GM21515 (cell line): Measurements from ENCODE around the gene SLC26A4.

Experiments
- ATAC-seq: cut with Tn5 transposase; IDR thresholded peaks from one replicate; pipeline ENCODE4 v1.9.1; 2021; ENCODE audit not compliant: unreplicated experiment

SLC26A4 gene

GRCh38 chr7:107659666-107660065 is 962 bp upstream of the SLC26A4 start:
- no peak for ATAC-seq

GRCh38 chr7:107661081-107661864 is 645 bp downstream of the SLC26A4 start:
- ATAC-seq: no peak

GRCh38 chr7:107661865-107662379 is 1.3 kb downstream of the SLC26A4 start:
- ATAC-seq: no peak

- ATAC-seq: no peak
Measured at GRCh38 chr7:107663196-107663595, 2.6 kb downstream of the SLC26A4 start.

GRCh38 chr7:107666790-107667189 is 6.2 kb downstream of the SLC26A4 start:
- no peak for ATAC-seq

- no peak for ATAC-seq
Measured at GRCh38 chr7:107667341-107667740, 6.7 kb downstream of the SLC26A4 start.

- no peak for ATAC-seq
Measured at GRCh38 chr7:107668296-107668695, 7.7 kb downstream of the SLC26A4 start.

- ATAC-seq: no peak
Measured at GRCh38 chr7:107672183-107672582, 11.6 kb downstream of the SLC26A4 start.

- no peak for ATAC-seq
Measured at GRCh38 chr7:107676249-107676648, 15.6 kb downstream of the SLC26A4 start.

GRCh38 chr7:107678110-107678753 is 17.6 kb downstream of the SLC26A4 start:
- no peak for ATAC-seq

- ATAC-seq: no peak
Measured at GRCh38 chr7:107680478-107680877, 19.9 kb downstream of the SLC26A4 start.

GRCh38 chr7:107682886-107683285 is 22.3 kb downstream of the SLC26A4 start:
- ATAC-seq: no peak

GRCh38 chr7:107684287-107684686 is 23.7 kb downstream of the SLC26A4 start:
- no peak for ATAC-seq

GRCh38 chr7:107684947-107685463 is 24.4 kb downstream of the SLC26A4 start:
- ATAC-seq: no peak

GRCh38 chr7:107686816-107687387 is 26.3 kb downstream of the SLC26A4 start:
- no peak for ATAC-seq

- ATAC-seq: no peak
Measured at GRCh38 chr7:107687656-107688055, 27.0 kb downstream of the SLC26A4 start.

GRCh38 chr7:107689553-107689952 is 28.9 kb downstream of the SLC26A4 start:
- no peak for ATAC-seq

- ATAC-seq: no peak
Measured at GRCh38 chr7:107690084-107690483, 29.5 kb downstream of the SLC26A4 start.

- ATAC-seq: no peak
Measured at GRCh38 chr7:107690611-107691010, 30.0 kb downstream of the SLC26A4 start.

GRCh38 chr7:107691716-107692115 is 31.1 kb downstream of the SLC26A4 start:
- no peak for ATAC-seq

- ATAC-seq: no peak
Measured at GRCh38 chr7:107692501-107692900, 31.9 kb downstream of the SLC26A4 start.

GRCh38 chr7:107693396-107693795 is 32.8 kb downstream of the SLC26A4 start:
- ATAC-seq: no peak
